BJ (cell line): ENCODE results near the gene ARPC5. TPM values are rescaled to one million over a fixed set of nuclear protein-coding genes. Genes with fewer than 3 reads are reported as not detected.

Experiments
- CTCF ChIA-PET: fragments of 350-600 bp; formaldehyde crosslinking; extraction: SDS; loops from one replicate; lab custom pipeline; 2021; ENCODE audit warnings: antibody characterized with exemption, inconsistent platforms; lab: Yijun Ruan, JAX
- POLR2A ChIA-PET: fragments of 300-600 bp; sonication (Branson Sonifier 250); formaldehyde crosslinking; extraction: SDS; loops from one replicate; lab custom pipeline; 2021; ENCODE audit warnings: antibody characterized with exemption; lab: Charles Lee
- DNase-seq: peaks from one replicate; pipeline ENCODE4 v3.0.0-alpha.2; 2011; ENCODE audit warnings: low read depth
- H3K27me3 ChIP-seq: 2 replicates; pipeline ENCODE4 v1.6.0; 2011; ENCODE audit warnings: low read length; ENCODE audit not compliant: control insufficient read depth, insufficient read depth
- H3K36me3 ChIP-seq: 2 replicates; pipeline ENCODE4 v1.5.1; 2011; ENCODE audit warnings: low read length; ENCODE audit not compliant: control insufficient read depth, insufficient read depth
- H3K4me3 ChIP-seq: 2 replicates; pipeline ENCODE4 v1.5.1; 2011; ENCODE audit warnings: low read depth, mild to moderate bottlenecking, control low read depth, low read length
- polyA plus RNA-seq: library from polyadenylated mRNA; depleted of rRNA; stranded (reverse); fragments of >200 nt; gene quantifications from 2 replicates; pipeline ENCODE4 v1.2.3, GENCODE V29; 2011
- TF ChIP-seq, protein P1 (sequence below): IDR thresholded peaks from 2 replicates; pipeline ENCODE4 v1.5.1; 2011; ENCODE audit warnings: low read depth, mild to moderate bottlenecking, control low read depth, inconsistent platforms, low read length, moderate library complexity; ENCODE audit not compliant: insufficient read depth

ARPC5 gene
- polyA plus RNA-seq, 1 experiment, result 176 TPM

DNA sequence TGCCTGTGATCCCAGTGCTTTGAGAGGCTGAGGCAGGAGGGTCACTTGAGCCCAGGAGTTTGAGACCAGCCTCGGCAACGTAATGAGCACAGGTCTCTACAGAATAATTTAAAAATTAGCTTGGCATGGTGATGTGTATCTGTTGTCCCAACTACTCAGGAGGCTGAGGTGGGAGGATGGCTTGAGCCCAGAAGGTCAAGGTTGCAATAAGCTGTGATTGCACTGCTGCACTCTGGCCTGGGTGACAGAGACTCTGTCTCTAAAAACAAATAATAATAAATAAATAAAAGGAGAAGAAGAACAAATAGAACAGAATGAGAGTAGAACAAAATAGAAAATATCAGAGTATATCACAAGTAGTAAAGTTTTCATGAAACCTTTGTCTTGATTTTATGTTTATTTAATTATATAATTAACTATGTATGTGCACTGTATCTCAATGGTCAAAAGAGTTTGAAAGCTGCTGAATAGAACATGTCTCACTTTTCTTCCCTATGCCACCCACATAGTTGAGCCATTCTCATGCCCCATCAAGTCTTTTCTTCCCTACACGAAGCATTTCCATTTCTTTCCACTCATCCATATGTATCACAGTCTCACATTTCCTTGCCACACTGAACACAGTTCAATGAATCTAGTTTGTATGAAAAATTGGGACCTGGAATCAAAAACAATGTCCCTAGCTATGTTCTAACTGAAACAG is 40.5 kb upstream of the ARPC5 start:
- CTCF ChIA-PET, result interaction anchor here (1.7 to 2.6 kb wide), 3 partner anchors 9 to 36 kb away, joined by 5 to 15 read pairs (median 6); no protein-coding TSS in a partner anchor
- Histone ChIP-seq H3K27me3 (no peaks in the 10 kb centered on the region), H3K36me3 (no peaks in the 10 kb centered on the region), H3K4me3 (no peak overlapping the region)
- POLR2A ChIA-PET, result interaction anchor here (0.6 kb wide), 1 partner anchor 9 kb away, joined by 5 read pairs; no protein-coding TSS in a partner anchor
- no peak for DNase-seq
- TF ChIP-seq, protein P1, sequence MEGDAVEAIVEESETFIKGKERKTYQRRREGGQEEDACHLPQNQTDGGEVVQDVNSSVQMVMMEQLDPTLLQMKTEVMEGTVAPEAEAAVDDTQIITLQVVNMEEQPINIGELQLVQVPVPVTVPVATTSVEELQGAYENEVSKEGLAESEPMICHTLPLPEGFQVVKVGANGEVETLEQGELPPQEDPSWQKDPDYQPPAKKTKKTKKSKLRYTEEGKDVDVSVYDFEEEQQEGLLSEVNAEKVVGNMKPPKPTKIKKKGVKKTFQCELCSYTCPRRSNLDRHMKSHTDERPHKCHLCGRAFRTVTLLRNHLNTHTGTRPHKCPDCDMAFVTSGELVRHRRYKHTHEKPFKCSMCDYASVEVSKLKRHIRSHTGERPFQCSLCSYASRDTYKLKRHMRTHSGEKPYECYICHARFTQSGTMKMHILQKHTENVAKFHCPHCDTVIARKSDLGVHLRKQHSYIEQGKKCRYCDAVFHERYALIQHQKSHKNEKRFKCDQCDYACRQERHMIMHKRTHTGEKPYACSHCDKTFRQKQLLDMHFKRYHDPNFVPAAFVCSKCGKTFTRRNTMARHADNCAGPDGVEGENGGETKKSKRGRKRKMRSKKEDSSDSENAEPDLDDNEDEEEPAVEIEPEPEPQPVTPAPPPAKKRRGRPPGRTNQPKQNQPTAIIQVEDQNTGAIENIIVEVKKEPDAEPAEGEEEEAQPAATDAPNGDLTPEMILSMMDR, result no peak

- ChIA-PET POLR2A (no interaction called here), CTCF (interaction anchor here (1.7 to 2.6 kb wide), 3 partner anchors 10 to 36 kb away, joined by 5 to 15 read pairs (median 6); no protein-coding TSS in a partner anchor)
- H3K4me3 ChIP-seq, result no peak overlapping the region
- no peak for DNase-seq
- H3K36me3 ChIP-seq, result no peaks in the 10 kb centered on the region
- no peaks in the 10 kb centered on the region for H3K27me3 ChIP-seq
- TF ChIP-seq, protein P1, result no peak
These were observed 39.8 kb upstream of the ARPC5 start for GRCh38 chr1:183675381-183675780.

DNA sequence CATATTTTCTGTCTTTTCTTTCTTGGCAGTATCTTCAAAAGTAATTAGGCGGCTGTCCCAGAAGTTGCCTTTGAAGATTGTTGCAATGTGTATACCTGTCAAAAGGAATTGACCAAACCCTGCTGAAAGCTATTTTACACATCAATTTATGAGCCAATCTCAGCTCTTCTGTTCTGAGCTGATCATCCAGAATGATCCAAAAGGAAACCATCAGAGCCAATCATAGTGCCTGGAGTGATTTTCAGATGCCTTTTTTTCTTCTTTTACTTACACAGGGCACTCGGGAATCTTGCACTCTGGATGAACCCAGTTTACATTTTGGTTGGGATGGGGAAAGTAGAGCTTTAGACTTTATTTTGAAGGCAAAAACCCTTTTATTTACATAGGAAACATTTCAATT is 39.3 kb upstream of the ARPC5 start:
- Histone ChIP-seq H3K4me3 (no peak overlapping the region), H3K36me3 (no peaks in the 10 kb centered on the region), H3K27me3 (no peaks in the 10 kb centered on the region)
- TF ChIP-seq, protein P1, result no peak
- POLR2A ChIA-PET, result no interaction called here
- CTCF ChIA-PET, result interaction anchor here (1.7 to 2.6 kb wide), 4 partner anchors 10 to 37 kb away, joined by 5 to 15 read pairs (median 8); no protein-coding TSS in a partner anchor
- no peak for DNase-seq

DNA sequence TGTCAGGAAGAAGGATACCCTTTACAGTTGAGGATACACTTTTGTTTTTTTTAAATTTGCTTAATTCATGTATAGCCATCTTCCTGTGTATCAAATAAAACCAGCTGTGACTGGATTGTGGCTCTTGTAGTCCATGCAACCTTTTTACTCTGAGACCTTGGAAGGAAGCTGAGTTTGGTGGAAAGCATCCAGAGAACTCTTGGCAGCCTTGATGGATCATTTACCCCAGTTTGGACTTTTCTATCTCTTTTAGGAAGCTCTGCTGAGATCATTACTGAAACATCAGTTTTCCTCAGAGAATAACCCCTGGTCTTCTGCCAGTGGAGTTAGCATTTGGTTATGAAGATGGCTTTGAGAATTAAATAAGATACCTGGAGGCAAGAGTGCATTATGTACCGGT is 38.8 kb upstream of the ARPC5 start:
- ChIA-PET POLR2A (no interaction called here), CTCF (interaction anchor here (1.3 to 1.8 kb wide), 2 partner anchors 11 to 19 kb away, joined by 3 to 9 read pairs; no protein-coding TSS in a partner anchor)
- no peaks in the 10 kb centered on the region for H3K36me3 ChIP-seq
- TF ChIP-seq, protein P1, result no peak
- H3K27me3 ChIP-seq, result no peaks in the 10 kb centered on the region
- DNase-seq, result no peak
- H3K4me3 ChIP-seq, result no peak overlapping the region

DNA sequence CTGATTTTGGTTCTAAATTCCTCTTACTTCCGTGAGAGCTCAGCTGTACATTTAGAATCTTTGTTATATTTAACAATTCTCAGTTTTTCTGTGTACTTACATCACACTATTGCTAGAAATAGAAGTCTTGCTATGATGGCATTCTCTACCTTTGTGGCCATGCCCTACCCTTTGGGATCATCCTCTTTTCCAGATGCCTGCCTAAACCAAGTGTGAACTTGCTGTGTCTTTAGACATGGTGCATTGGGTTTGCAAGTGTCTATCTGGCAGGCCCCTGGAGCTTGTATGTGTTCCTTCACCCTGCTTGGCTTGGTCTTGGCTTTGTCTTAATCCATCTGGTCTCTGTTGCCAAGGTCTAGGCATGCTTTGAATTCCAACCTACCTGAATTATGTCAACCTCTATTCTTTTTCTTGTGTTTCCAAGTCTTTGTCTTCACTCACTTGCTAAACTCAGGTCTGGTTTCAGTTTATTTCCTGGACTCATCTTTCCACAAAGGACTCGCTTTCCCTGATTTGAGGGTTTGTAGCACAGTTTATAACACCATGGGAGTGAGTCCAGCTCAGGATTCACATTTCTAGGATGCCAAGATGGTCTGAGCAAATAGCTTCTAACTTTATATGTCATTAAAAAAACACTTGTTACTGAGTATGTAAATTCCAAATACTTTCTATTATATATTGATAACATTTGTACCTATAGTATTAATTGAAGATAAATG is 38.2 kb upstream of the ARPC5 start:
- H3K27me3 ChIP-seq, result no peaks in the 10 kb centered on the region
- DNase-seq, result no peak
- H3K36me3 ChIP-seq, result no peaks in the 10 kb centered on the region
- no peak overlapping the region for H3K4me3 ChIP-seq
- ChIA-PET CTCF (interaction anchor here (1.3 to 1.8 kb wide), 2 partner anchors 11 to 18 kb away, joined by 3 to 9 read pairs; no protein-coding TSS in a partner anchor), POLR2A (no interaction called here)
- TF ChIP-seq, protein P1, result no peak
